ENCODE data around the gene CNKSR1.

Gene CNKSR1

DNA sequence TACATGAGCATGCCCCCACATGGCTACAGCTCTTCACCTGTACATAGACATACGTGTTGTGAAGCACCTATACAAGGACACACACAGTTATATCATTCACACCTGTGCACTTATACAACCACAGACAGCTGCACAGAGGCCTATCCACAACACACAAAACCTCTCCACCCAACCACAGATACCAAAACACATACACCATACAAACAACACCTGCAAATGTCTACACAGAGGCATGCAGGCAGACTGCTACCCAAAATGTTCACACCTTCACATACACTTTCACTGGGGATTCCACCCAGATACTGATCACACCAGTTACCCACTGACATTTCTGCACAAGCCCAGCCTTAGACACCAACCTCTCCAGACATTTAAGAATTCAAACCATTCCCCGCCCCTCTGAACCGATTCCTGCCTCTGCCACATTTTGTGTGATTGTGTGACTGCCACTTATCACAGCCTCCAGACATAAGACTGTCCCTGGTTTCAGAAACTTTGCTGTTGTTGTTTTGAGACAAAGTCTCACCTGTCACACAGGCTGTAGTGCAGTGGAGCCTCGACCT, 10.5 kb upstream of the CNKSR1 start:
- no peak for TF ChIP-seq EZH2 (IDR thresholded peaks at IDR 0.05; ENCODE audit: borderline replicate concordance, low read length)
- TF ChIP-seq, protein P1, sequence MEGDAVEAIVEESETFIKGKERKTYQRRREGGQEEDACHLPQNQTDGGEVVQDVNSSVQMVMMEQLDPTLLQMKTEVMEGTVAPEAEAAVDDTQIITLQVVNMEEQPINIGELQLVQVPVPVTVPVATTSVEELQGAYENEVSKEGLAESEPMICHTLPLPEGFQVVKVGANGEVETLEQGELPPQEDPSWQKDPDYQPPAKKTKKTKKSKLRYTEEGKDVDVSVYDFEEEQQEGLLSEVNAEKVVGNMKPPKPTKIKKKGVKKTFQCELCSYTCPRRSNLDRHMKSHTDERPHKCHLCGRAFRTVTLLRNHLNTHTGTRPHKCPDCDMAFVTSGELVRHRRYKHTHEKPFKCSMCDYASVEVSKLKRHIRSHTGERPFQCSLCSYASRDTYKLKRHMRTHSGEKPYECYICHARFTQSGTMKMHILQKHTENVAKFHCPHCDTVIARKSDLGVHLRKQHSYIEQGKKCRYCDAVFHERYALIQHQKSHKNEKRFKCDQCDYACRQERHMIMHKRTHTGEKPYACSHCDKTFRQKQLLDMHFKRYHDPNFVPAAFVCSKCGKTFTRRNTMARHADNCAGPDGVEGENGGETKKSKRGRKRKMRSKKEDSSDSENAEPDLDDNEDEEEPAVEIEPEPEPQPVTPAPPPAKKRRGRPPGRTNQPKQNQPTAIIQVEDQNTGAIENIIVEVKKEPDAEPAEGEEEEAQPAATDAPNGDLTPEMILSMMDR (IDR thresholded peaks at IDR 0.05; ENCODE audit: low read length) = no peak
- Histone ChIP-seq H3K4me1 (ENCODE audit: insufficient read depth, low read length, severe bottlenecking) (peaks cover 25% of the 10 kb centered on the region), H3K27me3 (ENCODE audit: insufficient read depth, low read length) (peaks cover 3% of the 10 kb centered on the region; the same call in 1 of the 2 replicates), H3K9me3 (ENCODE audit: low read length) (no peaks in the 10 kb centered on the region), H3K9me2 (ENCODE audit: low read depth, low read length) (no peaks in the 10 kb centered on the region), H3K27ac (ENCODE audit: low read depth, low read length, poor library complexity, severe bottlenecking) (no peak overlapping the region), H4K20me1 (ENCODE audit: insufficient read depth, low read length) (no peaks in the 10 kb centered on the region), H3F3A (ENCODE audit: insufficient read depth, low read length) (no peaks in the 10 kb centered on the region), H3K4me2 (ENCODE audit: low read length) (no peak overlapping the region), H2AFZ (ENCODE audit: low read length) (no peak overlapping the region), H3K4me3 (ENCODE audit: low read depth, low read length, poor library complexity, severe bottlenecking) (no peak overlapping the region), H3K9ac (ENCODE audit: low read length) (no peak overlapping the region), H3K36me3 (ENCODE audit: insufficient read depth, low read length) (peaks cover 8% of the 10 kb centered on the region), H3K79me2 (ENCODE audit: insufficient read depth, low read length) (no peaks in the 10 kb centered on the region)

DNA sequence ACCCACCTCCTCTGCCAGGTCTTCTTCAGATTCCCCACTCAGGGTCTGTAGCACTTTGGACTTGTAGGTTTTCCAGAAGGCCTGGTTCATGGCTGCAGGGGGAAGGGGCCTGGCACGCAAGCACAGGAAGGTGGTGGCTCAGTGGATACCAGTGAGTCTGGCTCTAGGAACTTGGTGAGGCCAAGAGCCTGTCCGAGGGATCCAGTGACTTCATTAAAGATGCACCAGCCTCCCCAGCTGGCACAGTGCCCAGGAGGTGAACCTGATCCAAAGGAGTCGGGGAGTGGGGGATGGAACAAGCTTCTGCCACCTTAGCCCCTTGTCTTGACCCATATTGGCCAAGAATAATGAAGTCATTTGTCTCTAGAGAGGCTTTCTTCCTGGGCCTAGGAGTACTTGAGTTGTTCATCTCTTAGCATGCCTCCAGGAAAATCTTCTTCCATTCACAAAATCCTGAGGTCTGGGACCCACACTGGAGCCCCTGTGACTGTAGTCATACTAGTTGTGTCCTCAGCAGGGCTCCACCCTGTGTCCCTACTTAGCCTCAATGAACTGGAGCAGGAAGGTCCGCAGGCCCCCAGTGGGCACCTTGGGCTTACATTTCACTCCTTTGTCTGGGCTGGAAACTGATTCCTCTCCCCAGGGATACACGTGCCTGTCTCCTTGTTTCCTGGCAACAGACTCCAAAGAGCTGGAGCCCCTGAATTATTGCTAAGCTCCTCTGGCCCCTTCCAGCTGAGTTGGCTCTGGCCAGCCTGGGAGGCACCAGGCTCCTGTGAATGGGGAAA, 8.7 kb upstream of the CNKSR1 start, which contains the start of gene C1orf232:
TSS of gene C1orf232 (minus strand) at position 554 of the 788 bp plus-strand sequence. CDS start at position 90, 464 bp downstream.
- Histone ChIP-seq H3K4me1 (ENCODE audit: insufficient read depth, low read length, severe bottlenecking) (peaks cover 24% of the 10 kb centered on the region), H3K4me2 (ENCODE audit: low read length) (peak within 1 kb of the TSS; percentile 94), H3K4me3 (ENCODE audit: low read depth, low read length, poor library complexity, severe bottlenecking) (peak within 1 kb of the TSS; percentile 79), H3K79me2 (ENCODE audit: insufficient read depth, low read length) (no peaks in the 10 kb centered on the region), H3K27ac (ENCODE audit: low read depth, low read length, poor library complexity, severe bottlenecking) (no peak within 1 kb of the TSS), H4K20me1 (ENCODE audit: insufficient read depth, low read length) (no peaks in the 10 kb centered on the region), H3F3A (ENCODE audit: insufficient read depth, low read length) (no peaks in the 10 kb centered on the region), H3K9me3 (ENCODE audit: low read length) (no peaks in the 10 kb centered on the region), H3K9ac (ENCODE audit: low read length) (peak within 1 kb of the TSS; percentile 82), H3K36me3 (ENCODE audit: insufficient read depth, low read length) (peaks cover 9% of the 10 kb centered on the region), H2AFZ (ENCODE audit: low read length) (no peak within 1 kb of the TSS), H3K9me2 (ENCODE audit: low read depth, low read length) (no peaks in the 10 kb centered on the region), H3K27me3 (ENCODE audit: insufficient read depth, low read length) (peaks cover 1% of the 10 kb centered on the region; the same call in 1 of the 2 replicates)
- no peak for TF ChIP-seq EZH2 (IDR thresholded peaks at IDR 0.05; ENCODE audit: borderline replicate concordance, low read length)
- TF ChIP-seq, protein P1 (IDR thresholded peaks at IDR 0.05; ENCODE audit: low read length) = no peak

DNA sequence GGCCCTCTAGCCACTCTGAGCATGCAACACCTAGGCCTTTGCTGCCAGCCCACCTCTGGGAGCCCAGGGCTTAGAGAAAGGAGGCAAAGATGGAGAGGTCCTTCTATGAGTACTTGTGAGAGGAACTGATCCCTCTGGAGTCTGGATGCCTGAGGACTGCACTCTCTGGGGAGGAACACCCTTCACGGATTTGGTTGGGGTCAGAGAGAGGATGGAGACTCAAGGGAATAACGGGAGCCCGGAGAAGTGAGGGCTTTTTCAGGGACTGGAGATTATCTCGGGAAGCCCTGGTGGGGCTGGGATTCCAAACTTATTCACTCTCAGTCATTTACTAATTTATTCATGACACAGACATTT, 8.1 kb upstream of the CNKSR1 start:
- peak overlapping the region; percentile 94 for H3K4me2 ChIP-seq (ENCODE audit: low read length)
- H3K27me3 ChIP-seq (ENCODE audit: insufficient read depth, low read length) = no peaks in the 10 kb centered on the region; the same call in 1 of the 2 replicates
- no peak overlapping the region for H3K27ac ChIP-seq (ENCODE audit: low read depth, low read length, poor library complexity, severe bottlenecking)
- no peak overlapping the region for H2AFZ ChIP-seq (ENCODE audit: low read length)
- H3K79me2 ChIP-seq (ENCODE audit: insufficient read depth, low read length) = no peaks in the 10 kb centered on the region
- TF ChIP-seq EZH2 (IDR thresholded peaks at IDR 0.05; ENCODE audit: borderline replicate concordance, low read length) = no peak
- TF ChIP-seq, protein P1 (IDR thresholded peaks at IDR 0.05; ENCODE audit: low read length) = no peak
- no peaks in the 10 kb centered on the region for H3K9me2 ChIP-seq (ENCODE audit: low read depth, low read length)
- no peaks in the 10 kb centered on the region for H4K20me1 ChIP-seq (ENCODE audit: insufficient read depth, low read length)
- no peaks in the 10 kb centered on the region for H3K9me3 ChIP-seq (ENCODE audit: low read length)
- H3K4me1 ChIP-seq (ENCODE audit: insufficient read depth, low read length, severe bottlenecking) = peaks cover 19% of the 10 kb centered on the region
- no peak overlapping the region for H3K9ac ChIP-seq (ENCODE audit: low read length)
- H3F3A ChIP-seq (ENCODE audit: insufficient read depth, low read length) = no peaks in the 10 kb centered on the region
- peak overlapping the region; percentile 79 for H3K4me3 ChIP-seq (ENCODE audit: low read depth, low read length, poor library complexity, severe bottlenecking)
- peaks cover 9% of the 10 kb centered on the region for H3K36me3 ChIP-seq (ENCODE audit: insufficient read depth, low read length)
